Measurements from ENCODE around the gene LHFPL6.

The LHFPL6 gene

DNA sequence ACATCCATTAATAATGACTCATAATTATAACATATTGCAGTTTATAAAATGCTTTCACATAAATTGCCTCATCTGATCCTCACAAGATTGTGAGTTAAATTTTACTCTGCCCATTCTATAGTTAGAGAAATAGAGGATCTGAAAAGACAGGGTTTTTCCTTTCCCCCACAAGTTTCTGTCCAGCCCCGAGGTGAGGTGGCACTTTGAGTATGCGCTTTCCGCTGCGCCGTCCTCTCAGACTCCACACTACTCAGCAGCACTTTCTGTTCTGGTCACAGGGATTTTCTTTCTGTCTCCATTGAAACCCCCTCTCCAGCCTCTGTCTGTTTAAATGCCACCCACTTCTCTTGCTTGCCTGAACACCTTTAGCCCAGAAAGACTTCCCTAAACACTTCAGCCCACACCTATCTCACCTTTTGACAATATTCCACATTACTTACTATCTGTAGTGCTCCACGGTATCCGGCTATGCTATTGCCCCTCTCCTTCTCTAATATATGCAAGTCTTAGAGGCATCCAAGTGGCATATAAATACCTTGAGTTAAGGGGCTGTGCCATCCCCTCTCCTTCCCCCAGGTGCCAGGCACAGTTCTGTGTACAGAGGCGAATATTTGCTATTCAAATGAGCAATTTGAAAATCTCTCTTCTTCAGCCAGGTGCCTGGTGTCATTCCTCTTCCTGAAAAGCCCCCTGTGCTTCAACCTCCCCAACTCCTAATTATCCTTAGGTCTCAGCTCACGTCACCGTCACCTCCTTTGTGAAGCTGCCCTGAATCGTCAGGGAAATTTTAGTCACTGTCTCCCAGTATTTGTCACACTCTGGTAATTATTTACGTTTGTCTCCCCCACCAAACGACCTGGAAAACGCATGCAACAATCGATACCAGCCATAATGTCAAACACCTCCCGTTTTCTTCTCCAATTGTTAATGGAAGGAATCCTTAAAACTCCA is 296.1 kb downstream of the LHFPL6 start:
- DNase-seq (ENCODE audit: low read depth in 2 of 2): no peak

DNA sequence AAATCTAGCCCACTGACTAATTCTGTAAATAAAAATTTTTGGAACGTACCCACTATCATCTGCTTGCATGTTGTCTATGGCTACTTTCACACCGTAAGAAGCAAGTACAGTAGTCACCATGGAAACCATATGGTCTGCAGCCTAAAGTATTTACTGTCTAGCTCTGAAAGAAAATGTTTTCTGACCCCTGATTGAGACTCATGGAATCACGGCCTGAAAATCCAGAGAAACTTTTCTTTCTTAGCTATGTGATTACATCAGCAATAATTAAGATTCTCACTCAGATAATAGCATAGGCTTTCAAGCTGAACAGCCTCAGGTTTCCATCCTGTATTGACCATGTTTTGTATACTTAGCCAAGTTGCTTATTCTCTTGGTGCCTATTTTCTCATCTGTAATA is 300.2 kb downstream of the LHFPL6 start:
- no peak for DNase-seq (ENCODE audit: low read depth in 2 of 2)

DNA sequence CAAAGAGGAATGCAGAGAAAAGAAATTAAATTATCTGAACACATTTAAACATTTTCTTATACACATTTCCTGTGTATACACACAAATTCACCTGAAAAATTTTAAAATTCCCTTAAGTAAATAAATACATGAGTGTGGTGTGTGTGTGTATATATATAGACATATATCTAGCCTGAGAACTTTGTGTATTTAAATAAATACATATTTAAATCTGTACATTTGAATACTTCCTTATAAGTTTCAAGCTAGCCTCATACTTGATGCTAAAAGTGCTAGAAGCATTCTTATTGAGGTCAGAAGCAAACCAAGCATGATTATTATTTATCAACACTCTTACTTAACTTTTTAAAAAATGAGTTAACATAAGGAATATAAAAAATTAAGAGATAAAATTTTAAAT is 304.0 kb downstream of the LHFPL6 start:
- DNase-seq (ENCODE audit: low read depth in 2 of 2): no peak

DNA sequence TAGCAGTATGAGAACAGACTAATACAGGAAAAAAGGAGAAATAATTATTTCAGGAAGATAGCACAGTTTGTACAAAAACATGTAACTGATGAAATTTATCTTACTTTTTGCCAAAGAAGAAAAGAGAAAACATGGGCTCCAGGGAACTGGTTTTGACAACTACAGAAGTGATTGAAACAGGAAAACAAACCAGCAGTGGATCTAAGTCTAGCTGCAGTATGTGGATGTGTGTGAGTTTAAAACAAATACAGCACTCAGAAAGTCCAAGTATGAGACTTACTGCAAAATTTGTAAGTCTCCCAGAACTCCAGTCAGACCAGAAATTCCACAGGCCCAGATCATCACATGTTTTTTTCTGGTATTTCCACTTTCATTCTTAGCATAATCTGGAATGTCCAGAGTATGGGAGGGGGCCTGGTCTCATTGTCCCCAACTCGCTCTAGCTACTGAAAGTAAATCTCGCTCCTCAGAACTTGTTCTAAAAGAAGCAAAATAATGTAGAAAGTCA is 305.3 kb downstream of the LHFPL6 start:
- no peak for DNase-seq (ENCODE audit: low read depth in 2 of 2)

DNA sequence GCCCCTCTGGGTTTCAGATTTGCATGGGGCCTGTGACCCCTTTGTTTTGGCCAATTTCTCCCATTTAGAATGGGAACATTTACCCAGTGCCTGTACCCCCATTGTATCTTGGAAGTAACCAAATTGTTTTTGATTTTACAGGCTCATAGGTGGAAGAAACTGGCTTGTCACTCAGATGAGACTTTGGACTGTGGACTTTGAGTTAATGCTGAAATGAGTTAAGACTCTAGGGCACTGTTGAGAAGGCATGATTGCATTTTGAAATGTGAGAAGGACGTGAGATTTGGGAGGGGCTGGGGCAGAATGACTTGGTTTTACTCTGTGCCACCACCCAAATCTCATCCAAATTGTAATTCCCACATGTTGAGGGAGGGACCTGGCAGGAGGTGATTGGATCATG is 306.0 kb downstream of the LHFPL6 start:
- DNase-seq (ENCODE audit: low read depth in 2 of 2): no peak

DNA sequence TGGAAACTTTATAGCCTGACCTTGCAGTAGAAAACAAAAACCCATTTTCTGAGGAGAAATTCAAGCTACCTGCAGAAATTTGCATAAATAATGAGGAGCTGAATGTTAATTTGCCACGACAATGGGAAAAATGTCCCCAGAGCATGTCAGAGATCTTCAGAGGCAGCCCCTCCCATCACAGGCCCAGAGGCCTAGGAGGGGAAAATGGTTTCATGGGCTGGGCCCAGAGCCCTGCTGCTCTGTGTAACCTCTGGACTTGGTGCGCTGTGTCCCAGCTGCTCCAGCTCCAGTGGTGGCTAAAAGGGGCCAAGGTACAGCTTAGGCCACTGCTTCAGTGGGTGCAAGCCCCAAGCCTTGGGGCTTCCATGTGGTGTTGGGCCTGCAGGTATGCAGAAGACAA is 306.8 kb downstream of the LHFPL6 start:
- no peak for DNase-seq (ENCODE audit: low read depth in 2 of 2)
